GM19240 (cell line): ENCODE data around the gene ARID1B.
"Not testable (repeated sequence)": the region's sequence is repeated elsewhere in the genome, so short reads cannot be mapped to it uniquely, and the experiment has no call there.

Experiments used
- DNase-seq: peaks from one replicate; pipeline ENCODE4 v3.0.0; 2011; ENCODE audit warnings: low spot score; ENCODE audit not compliant: insufficient read length

The ARID1B gene

DNA sequence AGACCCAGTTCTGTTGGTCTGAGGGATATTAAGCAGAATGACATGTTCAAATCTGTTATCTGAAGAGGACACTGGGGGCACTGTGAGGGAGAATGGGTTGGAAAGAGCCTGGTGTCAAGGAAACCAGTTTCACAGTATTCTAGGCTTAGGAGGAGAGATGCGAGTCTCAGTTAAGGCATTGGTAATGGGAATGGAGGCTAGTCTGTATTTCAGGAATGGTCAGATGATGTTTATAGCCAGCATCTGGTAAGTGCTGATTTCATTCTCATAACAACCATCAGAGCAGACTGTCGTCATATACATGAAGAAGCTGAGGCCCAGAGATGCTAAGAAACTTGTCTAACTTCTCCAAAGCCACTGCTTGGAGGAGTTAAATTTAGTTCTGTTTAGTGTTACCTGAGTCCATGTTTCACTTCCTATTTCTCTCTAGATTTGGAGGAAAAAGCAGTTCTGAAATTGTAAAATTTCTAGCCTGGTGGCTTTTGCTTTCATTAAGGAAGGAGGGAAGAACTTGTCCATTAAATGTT lies 242.0 kb downstream of the ARID1B start:
- DNase-seq = no peak

DNA sequence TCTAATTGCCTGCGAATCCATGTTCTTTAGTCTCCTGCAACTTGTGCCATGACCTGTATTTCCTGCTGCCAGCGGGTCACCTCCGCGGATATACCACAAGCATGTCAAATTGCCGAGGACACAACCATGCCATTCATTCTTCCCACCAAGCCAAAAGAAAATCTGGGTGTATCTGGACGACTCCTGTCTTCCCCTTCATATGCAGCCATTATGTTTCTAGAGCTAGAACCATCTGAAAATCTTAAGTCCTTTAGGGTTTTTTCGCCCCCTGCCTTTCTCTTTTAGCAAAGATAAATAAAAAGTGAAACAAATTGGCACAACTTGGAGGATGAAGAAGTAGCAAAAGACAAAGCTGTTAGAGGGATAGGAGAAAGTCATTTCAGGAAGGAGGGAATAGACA lies 242.6 kb downstream of the ARID1B start:
- DNase-seq = no peak

DNA sequence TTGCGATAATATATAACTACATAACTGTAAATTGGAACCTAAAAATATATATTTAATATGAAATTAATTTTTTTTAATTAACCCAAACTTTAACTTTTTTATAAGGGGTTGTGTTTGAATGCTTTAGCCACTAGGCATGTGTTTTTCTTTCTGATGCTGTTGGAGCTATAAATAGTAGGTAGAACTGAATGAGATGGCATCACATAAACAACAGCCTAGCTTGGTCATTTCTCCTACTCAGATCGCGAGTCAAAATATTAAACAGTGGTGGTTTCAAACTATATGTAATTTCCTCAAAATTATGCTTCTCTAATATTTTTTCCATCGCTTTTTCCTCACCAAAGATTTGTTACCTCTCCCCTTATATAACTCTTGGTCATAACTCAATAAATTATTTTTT lies 243.2 kb downstream of the ARID1B start:
- DNase-seq = no peak

DNA sequence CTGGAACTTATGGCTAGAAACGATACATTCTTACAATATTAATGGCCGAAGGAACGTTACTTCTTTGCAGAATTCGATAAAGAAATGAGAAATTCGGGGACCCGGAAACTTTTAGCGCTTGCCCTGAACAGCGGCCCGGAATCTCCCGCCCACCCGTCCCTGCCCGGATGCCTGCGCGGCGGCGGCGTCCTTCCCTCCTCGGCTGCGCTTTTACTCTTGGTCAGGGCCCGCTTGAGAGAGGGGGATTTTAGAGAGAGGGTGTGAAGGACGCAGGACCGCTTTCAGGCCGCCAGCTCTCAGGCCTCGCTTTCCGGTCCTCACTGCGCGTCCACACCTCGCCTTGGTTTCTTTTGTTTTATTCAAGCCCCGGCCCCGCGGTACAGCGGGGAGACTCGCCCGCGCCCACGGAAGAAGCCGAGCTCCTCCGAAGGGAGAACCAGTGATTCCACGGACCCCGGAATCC lies 243.7 kb downstream of the ARID1B start:
- DNase-seq = peak; percentile 33

DNA sequence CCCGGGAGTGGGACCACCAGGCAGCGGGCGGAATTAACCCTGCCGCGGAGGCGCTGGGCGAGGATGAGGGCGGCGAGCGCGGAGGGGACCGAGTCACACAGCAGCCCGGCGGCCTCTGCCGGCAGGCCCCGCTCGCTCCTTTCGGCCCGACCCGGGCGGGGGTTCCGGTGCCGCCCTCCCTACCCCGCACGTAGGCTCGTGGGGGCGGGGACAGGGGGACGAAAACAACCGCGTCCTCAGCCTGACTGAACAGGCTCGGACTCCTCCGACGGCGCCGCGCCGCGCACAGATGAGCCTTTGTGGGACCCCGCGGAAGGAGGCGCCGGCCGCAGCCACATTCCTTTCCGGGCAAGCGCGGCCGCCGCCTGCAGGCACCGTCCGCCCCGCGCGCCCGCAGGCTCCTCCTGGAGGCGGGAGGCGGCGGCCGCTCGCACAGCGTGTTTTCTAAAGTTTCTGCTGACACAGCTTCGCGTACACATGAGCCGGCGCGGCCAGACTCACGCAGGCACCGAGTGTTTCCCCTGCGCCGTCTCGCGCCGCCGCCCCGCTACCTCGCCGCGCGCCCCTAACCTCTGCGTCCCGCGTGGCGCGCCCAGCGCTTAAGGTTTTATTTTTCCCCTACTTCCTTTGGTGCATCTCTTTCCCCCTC lies 244.3 kb downstream of the ARID1B start:
- peak; percentile 38 for DNase-seq

DNA sequence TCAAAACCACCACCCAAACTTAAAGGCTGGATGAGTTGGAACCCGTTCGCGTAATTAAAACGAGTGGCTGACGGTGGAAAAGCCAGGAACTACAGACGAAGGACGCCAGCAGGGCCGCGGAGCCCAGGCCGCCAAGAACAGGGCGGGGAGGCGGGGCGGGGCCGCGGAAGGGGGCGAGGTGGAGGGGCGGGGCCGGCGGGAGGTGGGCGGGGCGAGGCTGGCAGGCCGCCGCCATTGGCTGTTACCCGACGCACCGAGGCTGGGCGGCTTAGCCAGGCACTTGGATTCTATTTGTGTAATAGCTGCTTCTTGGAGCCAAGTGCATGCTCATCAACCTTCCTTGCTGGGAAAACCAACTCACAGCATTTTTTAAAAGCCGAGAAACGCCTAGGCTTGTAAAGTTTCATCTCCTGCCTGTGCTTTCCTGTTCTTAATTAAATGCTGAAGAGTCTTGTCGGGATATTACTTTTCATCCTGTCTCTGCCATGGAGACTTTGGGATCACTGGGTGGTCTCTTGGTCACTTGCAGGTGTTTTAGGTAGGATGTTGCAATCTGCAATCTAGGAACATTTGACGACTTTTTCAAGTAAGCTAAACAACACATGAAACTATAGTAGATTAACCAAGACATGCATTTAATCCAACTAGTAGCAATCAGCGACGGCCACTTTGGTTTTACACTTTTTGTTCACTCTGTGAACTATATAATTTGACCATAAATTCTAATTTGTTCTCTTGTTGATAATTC lies 245.0 kb downstream of the ARID1B start:
- peak; percentile 74 for DNase-seq

DNA sequence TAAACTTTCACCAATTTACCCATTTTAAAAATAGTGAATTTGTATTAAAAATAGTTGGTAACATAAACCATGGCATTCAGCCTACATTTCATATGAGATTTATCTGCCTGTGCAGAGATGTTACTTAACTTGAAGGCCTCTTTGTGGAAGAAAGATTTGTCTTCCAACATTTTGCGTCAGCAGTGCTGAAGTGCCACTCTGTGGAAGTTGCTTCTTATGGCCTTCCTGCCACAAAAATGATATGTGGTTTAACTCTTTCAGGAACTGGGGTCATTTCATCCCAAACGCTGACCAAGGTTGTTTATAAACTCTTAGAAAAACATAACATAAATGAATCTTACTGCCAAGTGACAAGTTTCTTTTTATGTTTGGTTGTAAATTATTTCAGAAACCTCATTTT lies 246.8 kb downstream of the ARID1B start:
- DNase-seq = no peak

DNA sequence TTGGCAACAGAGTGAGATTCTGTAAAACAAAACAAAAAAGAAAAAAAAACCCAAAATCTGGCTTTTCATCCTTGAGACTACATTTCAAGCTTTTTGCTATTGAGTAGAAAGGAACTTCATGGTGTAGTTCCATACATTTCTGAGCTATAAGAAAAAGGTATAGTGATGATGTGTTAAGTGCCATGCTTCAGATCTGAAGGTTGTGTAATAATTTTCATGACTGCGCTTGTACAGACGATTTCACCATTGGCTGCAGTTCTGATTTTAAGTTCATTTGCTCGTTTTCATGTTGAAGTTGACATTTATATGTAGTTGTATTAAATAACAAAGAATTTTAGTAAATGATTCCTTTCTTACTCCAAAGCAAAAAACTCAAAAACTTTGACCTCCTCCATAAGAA lies 247.6 kb downstream of the ARID1B start:
- DNase-seq = no peak

DNA sequence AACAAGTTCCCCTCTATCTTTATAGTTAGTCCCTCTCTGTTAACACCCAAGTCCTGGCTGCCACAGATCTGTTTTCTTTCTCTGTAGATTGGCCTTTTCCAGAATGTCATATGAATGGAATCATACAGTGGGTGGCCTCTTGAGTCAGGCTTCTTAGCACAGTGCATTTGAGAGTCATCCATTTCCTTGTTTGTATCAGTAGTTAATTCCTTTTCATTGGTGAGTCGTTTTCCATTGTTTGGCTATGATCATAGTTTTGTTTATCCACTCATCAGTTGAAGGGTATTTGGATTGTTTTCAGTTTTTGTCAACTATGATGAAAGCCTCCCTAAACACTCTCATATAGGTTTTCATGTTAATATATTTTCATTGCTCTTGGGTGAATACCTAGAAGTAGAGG lies 248.3 kb downstream of the ARID1B start:
- DNase-seq = no peak

DNA sequence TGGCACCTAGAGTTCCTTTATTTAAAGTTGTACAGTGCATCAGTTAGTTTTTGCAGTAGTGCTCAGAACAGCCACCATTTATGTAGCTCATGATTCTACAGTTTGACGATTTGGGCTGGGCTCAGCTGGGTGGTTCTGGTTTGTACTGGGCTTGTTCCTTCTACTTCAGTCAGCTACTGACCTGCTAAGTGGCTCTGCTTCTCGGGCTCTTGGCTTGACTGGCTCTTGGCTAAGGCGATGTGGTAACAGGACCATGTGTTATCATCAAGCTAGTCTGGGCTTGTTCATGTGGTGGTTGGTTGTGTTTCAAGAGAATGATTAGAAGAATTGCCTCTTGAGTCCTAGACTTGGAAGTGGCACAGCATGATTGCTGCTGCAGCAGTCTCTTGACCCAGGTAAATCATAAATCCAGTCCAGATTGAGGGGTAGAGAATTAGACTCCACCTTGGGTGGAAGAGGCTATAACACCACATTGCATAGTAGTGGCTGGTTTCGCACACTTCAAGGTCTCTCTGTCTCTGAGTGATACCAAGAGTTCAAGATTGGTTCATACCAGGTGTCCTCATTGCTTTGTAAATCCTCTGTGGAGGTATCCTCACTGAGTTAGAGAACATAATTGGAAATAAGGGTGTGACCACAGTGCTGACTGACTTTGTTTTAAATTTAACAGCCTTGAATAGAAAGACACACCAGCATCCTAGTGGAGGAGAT lies 253.0 kb downstream of the ARID1B start:
- DNase-seq = no peak

DNA sequence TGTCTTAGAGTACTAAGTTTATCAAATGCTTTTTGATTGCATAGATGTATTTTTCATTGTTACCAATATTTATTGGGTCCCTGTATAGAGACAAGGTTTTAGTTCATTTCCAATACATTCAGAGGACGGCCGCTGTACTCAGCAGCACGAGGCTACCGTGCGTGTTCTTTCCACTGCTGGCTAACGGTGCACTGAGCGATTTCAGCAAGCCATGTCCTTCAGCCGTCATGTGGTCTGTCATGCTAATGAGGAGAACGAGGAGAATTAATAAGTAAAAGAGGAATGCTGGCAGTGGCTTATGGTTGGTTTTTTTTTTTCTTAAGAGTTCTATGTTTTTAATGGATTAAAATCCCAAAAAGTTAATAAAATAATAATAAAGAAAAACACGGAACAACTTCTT lies 253.6 kb downstream of the ARID1B start:
- DNase-seq = no peak

DNA sequence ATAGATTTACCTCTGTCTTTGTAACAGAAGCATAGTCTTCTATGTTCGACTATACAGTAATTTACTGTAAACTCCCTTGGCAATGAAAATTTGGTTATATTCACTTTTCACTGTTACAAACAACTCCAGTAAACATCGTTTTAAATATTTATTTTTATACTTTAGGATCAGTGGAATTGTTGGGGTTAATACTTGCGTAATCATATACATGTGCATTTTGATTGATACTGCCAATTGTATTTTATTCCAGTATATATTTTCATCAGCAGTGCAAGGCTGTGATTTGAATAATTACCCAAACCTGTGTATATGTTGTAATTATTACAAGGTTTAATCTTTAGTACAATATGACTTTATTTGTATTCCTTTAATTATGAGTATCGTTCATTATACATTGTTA lies 255.7 kb downstream of the ARID1B start:
- DNase-seq = no peak

DNA sequence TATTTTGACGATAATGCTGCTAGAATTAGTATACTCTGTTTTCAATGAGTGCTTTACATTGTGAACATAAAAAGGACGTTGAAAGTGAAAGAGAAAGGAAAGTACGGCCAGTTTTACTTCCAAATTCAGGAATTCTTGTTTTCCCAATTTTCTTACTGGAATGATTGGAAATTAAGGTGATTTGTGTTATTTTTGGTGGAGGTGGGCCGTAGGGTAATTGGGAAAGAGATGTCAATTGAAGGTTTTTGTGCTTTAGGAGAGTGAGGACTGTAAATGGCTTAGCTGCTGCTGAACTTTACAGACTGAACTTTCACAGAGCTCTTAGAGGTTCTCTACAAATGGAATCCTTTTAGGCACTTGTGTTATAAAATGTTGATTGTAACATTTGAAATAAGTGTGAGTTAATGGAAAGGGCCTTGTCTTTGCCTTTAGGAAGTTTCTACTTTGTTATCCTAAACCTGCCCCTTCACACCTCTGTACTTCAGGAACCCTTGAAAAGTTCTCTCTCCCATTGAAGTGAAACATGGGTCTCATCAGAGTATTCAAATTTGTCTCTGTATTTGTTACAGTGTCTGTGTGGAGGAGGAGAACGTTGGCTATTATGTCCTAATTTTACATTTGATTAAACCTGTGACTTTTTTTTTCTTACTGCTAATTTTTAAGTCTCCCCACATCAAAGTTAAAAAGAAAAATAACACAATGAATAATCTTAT lies 256.4 kb downstream of the ARID1B start:
- DNase-seq = no peak

DNA sequence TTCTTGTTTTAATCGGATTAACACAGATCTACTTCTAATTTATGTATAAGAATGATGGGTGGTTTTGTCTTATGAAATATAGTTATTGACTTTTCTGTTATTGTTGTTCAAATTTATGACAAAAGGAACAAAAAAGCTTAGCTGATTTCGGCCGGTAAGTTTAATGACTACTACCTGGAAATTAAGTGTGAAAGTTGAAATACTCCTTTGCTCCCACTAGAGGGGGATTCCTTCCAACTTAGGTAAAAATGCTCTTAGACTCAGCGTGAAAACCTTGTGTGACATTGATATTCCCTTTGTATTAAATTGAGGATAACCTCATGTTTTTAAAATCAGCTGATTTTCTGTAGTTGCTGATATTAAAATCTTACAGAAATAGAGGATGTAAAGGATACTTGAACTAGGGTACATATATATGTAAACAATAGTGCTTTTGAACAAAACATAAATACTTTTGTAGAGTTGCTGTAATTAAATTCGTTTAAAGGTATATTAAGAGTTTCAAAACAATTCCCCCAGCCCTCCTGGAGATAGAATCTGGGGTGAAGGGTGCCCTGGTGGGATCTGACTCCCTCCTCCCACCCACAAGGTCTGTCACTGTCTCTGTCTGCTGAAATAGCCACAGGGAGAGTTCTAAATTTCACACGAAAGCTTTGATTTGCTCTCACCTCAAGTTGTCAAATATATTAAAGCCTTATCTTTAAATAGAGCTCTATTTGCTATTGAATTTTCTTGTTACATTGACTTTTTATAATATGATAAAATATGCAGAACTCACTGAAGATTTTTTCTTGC lies 257.5 kb downstream of the ARID1B start:
- DNase-seq = no peak

DNA sequence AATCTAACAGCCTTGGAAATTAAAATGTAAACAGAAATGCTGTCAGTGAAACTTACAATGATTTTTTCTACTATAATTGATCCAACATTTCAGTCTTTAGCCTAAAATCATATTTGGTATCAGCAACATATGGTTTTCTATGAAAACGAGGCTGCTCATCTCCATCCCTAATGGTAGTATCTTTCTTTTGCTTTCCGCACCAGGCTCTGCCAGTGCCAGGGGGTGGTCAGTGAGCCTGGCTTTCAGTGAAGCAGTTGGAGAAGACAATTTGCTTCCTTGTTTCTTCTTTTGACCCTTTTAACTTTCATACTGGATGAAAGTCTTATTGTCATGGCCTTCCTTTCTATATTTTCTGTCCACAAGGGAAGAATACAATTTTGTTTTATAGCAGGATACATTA lies 258.4 kb downstream of the ARID1B start:
- no peak for DNase-seq

DNA sequence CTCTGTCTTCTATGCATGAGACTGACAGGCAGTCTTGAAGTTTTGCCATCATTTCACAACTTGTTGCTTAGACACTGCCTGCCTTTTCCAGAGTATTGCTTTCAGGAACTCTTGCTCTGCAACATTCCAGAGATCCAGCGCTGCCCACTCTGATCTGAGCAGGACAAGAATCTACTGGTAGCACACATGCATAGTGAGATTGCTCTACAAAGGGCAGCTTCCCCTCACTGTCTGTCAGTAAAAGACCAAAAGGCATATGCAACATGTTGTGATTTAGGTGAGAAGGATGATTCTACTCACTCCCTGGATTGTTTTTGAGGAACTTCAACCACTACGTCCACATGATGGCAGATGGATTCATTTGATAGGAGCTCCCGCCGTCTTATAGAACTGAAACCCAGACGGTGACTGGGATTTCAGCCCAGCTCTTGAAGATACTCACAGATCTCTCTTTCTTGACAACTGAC lies 259.1 kb downstream of the ARID1B start:
- DNase-seq = no peak

DNA sequence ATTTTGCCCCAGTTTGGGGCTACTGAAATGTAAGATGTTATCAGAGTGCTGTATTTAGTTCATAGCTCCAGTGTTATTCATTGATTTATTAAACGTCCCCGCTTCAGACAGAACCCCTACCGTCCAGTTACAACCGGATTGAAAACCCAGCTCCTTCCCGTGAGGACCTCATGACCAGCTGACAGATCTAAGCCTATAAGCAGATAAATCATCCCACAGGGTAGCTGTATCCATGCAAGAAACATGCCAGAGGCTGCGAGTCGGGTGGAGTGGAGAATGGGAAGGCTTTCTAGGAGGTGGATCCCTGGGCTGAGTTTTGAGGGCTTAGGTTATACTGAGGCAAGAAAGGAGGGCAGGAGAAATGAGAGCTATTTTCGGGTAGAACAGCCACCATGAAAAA lies 260.0 kb downstream of the ARID1B start:
- DNase-seq = no peak

DNA sequence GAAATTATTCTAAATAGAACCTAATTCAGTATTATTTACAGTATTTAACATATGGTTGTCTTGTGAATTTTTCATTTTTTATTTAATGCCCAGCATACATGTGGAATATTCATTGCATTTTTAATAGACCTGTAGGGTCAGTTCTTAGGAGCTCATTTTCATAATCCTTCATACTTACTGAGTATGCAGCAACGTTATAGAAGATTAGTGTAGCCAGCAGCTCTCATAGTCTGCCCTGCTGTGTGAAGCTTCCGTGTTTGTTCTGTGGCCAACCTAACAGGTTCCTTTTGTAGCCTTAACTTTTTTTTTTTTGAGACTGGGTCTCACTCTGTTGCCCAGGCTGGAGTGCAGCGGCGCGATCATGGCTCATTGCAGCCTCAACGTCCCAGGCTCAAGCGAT lies 261.4 kb downstream of the ARID1B start:
- no peak for DNase-seq

DNA sequence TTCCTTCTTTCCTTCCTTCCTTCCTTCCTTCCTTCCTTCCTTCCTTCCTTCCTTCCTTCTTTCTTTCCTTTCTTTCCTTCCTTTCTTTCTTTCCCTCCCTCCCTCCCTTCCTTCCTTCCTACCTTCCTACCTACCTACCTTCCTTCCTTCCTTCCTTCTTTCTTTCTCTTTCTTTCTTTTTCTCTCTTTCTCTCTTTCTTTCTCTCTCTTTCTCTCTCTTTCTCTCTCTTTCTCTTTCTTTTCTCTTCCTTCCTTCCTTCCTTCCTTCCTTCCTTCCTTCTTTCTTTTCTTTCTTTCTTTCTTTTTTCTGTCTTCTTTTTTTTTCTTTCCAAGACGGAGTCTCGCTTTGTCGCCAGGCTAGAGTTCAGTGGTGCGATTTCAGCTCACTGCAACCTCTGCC lies 262.5 kb downstream of the ARID1B start:
- not testable (repeated sequence) for DNase-seq

DNA sequence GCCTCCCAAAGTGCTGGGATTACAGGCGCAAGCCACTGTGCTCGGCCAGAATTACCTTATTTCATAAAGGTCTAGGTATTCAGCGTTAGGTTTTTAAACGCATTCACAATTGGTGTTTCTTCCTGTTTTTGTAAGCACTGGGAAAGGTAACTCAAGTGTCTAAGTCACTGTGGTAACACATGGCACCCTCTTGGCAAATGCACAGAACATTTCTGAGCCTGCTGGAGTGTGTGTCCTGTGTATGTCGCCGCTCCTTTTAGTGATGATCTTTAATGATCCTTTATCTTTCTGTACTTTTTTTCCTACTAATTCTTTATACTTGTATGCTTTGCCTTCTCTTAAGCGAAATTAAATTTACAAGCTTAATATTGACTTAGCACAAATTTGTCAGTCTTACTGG lies 263.0 kb downstream of the ARID1B start:
- no peak for DNase-seq
